ENCODE data around the gene EBPL.

DNA sequence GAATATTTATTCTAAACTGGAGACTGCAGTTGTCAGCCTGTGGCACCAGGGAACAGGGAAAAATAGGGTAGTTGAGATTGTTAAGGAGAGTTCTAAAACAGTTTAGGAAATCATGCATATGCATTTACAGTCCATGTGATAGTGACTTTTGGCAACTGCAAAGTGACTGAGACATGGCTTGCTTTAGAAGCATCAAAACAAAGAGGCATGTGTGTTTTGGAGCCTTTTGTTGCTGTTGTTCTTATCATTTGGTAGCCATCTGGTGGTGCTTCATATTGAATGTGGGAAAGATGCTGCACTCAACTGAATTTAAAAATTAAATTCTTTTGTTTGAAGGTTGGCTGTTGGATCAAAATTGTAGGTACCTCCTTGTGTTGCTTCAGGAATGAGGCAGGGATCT, 10.2 kb upstream of the EBPL start:
- no peak for TF ChIP-seq POLR2AphosphoS5 (IDR thresholded peaks at IDR 0.05; ENCODE audit: low read depth, low read length)
- TF ChIP-seq, protein P1, sequence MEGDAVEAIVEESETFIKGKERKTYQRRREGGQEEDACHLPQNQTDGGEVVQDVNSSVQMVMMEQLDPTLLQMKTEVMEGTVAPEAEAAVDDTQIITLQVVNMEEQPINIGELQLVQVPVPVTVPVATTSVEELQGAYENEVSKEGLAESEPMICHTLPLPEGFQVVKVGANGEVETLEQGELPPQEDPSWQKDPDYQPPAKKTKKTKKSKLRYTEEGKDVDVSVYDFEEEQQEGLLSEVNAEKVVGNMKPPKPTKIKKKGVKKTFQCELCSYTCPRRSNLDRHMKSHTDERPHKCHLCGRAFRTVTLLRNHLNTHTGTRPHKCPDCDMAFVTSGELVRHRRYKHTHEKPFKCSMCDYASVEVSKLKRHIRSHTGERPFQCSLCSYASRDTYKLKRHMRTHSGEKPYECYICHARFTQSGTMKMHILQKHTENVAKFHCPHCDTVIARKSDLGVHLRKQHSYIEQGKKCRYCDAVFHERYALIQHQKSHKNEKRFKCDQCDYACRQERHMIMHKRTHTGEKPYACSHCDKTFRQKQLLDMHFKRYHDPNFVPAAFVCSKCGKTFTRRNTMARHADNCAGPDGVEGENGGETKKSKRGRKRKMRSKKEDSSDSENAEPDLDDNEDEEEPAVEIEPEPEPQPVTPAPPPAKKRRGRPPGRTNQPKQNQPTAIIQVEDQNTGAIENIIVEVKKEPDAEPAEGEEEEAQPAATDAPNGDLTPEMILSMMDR (IDR thresholded peaks at IDR 0.05): no peak
- TF ChIP-seq JUND (IDR thresholded peaks at IDR 0.05): no peak
- TF ChIP-seq EP300 (IDR thresholded peaks at IDR 0.05; ENCODE audit: borderline replicate concordance in 1 of 2, low read depth in 1 of 2, low read length in 1 of 2): no peak

Measured in SK-N-SH (cell line).